Calu3 (cell line): ENCODE data around the gene UBAC1. TPM values are rescaled to one million over a fixed set of nuclear protein-coding genes. Genes with fewer than 3 reads are reported as not detected.

Experiments used
- BruUV-seq: library from RNA; stranded (reverse); fragments of 400-500 nt; replicated peaks from 2 replicates; lab custom pipeline; 2021; lab: Mats Ljungman, UMichigan
- CTCF ChIA-PET: fragments of 300-600 bp; sonication (Branson Sonifier 250); formaldehyde crosslinking; loops from one replicate; lab custom pipeline; 2022; ENCODE audit warnings: antibody characterized with exemption; lab: Charles Lee
- DNase-seq: peaks from one replicate; pipeline ENCODE4 v3.0.0; 2022
- H3K27ac Mint-ChIP-seq: one replicate; pipeline ENCODE4 v1.8.0; 2022; ENCODE audit warnings: mixed read lengths; ENCODE audit not compliant: unreplicated experiment
- H3K27me3 Mint-ChIP-seq: one replicate; pipeline ENCODE4 v1.8.0; 2022; ENCODE audit warnings: mixed read lengths; ENCODE audit not compliant: unreplicated experiment
- H3K36me3 Mint-ChIP-seq: one replicate; pipeline ENCODE4 v1.8.0; 2022; ENCODE audit warnings: mild to moderate bottlenecking, moderate library complexity, mixed read lengths; ENCODE audit not compliant: insufficient read depth, unreplicated experiment
- H3K4me1 Mint-ChIP-seq: one replicate; pipeline ENCODE4 v1.8.0; 2022; ENCODE audit warnings: mild to moderate bottlenecking, low read depth, mixed read lengths; ENCODE audit not compliant: unreplicated experiment
- H3K4me3 Mint-ChIP-seq: one replicate; pipeline ENCODE4 v1.8.0; 2022; ENCODE audit warnings: mild to moderate bottlenecking, low read depth, moderate library complexity, mixed read lengths; ENCODE audit not compliant: unreplicated experiment
- H3K9me3 Mint-ChIP-seq: one replicate; pipeline ENCODE4 v1.8.0; 2022; ENCODE audit warnings: low read depth, mixed read lengths; ENCODE audit not compliant: unreplicated experiment
- intact Hi-C: fragments of 100-400 bp; cut with micrococcal nuclease; formaldehyde crosslinking; loops from one replicate; pipeline ENCODE4 v1.10.0; 2022; ENCODE audit not compliant: unreplicated experiment
- total RNA-seq: library from RNA; stranded (reverse); gene quantifications from 2 replicates; pipeline ENCODE4 v1.2.3, GENCODE V29; 2022
- TF ChIP-seq, protein P1 (sequence below): fragments of 200-600 bp; IDR thresholded peaks from one replicate; pipeline ENCODE4 v1.8.0; 2022; ENCODE audit warnings: antibody characterized with exemption; ENCODE audit not compliant: unreplicated experiment

The UBAC1 gene
- total RNA-seq, 1 experiment from 2014 or later: 19.5 TPM

DNA sequence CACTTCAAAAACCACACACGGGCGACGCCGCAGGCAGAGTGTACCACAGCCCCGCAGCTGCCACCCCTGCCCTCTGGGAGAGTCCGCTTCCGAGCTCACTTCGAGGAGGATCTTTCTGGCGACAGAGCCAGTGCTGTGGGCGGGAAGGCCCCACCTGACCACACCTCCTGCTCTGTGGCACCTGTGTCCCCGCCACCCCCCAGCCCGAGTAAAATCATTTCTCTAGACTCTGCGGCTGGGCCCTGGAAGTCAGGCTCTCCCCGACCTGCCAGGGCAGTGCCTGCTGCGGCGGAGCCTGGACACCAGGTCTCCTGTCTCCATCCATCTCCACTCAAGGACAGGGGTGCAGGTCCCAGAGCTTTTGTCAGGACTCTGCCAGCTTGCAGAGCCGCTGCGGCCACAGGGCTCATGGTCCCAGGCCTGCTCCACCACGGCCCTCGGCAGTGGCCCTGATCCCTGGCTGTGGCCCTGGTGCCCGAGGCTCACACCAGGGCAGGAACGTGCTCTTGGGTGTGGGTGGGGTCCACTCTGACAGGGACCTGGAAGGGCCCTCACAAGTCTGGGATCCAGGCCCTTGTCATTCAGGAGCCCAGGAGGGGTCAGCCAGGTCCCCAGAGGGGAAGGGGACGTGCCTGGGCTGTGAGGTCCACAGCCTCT lies 33.0 kb downstream of the UBAC1 start:
- intact Hi-C loops: no loop called here
- no peaks in the 10 kb centered on the region for H3K27me3 Mint-ChIP-seq
- no peaks in the 10 kb centered on the region for H3K9me3 Mint-ChIP-seq
- TF ChIP-seq, protein P1, sequence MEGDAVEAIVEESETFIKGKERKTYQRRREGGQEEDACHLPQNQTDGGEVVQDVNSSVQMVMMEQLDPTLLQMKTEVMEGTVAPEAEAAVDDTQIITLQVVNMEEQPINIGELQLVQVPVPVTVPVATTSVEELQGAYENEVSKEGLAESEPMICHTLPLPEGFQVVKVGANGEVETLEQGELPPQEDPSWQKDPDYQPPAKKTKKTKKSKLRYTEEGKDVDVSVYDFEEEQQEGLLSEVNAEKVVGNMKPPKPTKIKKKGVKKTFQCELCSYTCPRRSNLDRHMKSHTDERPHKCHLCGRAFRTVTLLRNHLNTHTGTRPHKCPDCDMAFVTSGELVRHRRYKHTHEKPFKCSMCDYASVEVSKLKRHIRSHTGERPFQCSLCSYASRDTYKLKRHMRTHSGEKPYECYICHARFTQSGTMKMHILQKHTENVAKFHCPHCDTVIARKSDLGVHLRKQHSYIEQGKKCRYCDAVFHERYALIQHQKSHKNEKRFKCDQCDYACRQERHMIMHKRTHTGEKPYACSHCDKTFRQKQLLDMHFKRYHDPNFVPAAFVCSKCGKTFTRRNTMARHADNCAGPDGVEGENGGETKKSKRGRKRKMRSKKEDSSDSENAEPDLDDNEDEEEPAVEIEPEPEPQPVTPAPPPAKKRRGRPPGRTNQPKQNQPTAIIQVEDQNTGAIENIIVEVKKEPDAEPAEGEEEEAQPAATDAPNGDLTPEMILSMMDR: no peak
- peaks cover 9% of the 10 kb centered on the region for H3K4me1 Mint-ChIP-seq
- H3K36me3 Mint-ChIP-seq: peaks cover 17% of the 10 kb centered on the region
- BruUV-seq: no TSS peak
- CTCF ChIA-PET: no interaction called here
- H3K4me3 Mint-ChIP-seq: no peak overlapping the region
- no peak overlapping the region for H3K27ac Mint-ChIP-seq
- no peak for DNase-seq

DNA sequence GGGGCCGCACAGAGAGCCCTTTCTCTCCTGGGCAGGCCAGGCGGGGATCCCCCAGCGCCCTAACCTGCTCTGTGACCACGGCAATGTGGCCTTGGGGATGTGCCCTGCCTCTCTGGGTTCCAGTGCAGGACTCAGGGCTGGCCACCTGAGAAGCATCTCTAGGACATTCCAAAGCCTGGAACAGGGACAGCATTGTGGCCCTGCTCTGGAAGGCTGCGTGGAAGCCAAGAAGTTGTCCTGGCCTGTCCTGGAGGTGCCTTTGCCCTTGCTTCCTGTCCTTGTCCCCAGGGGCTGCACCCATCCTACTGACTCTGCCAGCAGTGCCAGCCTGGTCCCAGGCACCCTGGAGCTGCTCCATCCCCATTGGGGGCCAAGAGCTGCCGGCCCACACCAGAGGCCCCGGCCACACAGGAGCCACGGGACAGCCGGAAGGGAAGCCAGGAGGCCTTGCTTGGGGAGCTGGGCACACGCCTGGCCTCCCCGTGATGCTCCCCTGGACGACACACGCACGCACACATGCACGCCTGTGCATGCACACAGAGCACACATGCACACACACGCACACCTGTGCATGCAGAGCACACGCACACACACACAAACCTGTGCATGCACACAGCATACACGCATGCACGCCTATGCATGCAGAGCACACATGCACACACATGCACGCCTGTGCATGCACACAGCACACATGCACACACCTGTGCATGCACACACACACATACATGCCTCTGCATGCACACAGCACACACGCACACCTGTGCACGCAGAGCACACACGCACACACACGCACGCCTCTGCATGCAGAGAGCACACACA lies 33.8 kb downstream of the UBAC1 start:
- H3K27ac Mint-ChIP-seq: no peak overlapping the region
- H3K36me3 Mint-ChIP-seq: peaks cover 17% of the 10 kb centered on the region
- BruUV-seq: no TSS peak
- H3K4me3 Mint-ChIP-seq: no peak overlapping the region
- TF ChIP-seq, protein P1: no peak
- intact Hi-C loops: no loop called here
- peaks cover 9% of the 10 kb centered on the region for H3K4me1 Mint-ChIP-seq
- H3K27me3 Mint-ChIP-seq: no peaks in the 10 kb centered on the region
- DNase-seq: no peak
- CTCF ChIA-PET: no interaction called here
- no peaks in the 10 kb centered on the region for H3K9me3 Mint-ChIP-seq

DNA sequence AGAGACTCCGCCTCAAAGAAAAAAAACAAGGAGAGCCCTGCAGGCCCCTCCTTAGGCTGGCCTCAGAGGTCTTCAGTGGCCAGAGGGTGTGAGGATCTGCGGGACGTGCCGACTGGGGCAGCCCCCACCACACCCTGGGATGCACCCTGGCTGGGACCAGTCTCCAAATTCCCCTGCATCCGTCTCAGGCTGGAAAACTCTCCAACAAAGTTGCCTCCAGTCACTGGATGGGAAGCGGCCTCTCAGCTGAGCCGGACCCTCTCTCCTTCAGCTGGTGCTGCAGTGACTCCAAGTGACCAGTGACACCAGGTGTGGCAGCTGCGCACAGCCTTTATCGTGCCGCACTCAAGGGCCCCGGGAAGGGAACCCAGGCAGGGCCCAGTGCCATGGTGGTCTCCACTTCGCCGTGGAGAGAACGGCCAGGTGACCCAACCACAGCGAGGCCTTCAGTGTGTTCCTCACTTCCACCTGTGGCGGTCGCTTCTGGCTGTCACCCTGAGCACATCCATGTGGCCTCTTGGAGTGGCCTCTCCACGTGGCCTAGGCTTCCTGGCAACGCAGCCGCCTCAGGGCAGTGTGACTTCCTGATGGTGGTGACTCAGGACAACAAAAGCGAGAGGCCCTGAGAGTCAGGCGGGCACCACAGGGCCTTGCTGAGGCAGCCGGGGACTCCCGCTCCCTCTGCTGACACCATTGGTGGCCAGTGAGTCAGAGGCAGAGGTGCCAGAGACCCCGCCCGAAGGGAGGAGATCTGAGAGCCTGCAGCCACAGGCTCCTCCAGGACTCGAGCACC lies 34.6 kb downstream of the UBAC1 start:
- BruUV-seq: no TSS peak
- peaks cover 9% of the 10 kb centered on the region for H3K4me1 Mint-ChIP-seq
- intact Hi-C loops: no loop called here

More for the DNA sequence above, 34.6 kb downstream of the UBAC1 start:
- H3K4me3 Mint-ChIP-seq: no peak overlapping the region
- no peaks in the 10 kb centered on the region for H3K27me3 Mint-ChIP-seq
- peak; percentile 87 for DNase-seq
- CTCF ChIA-PET: no interaction called here
- H3K9me3 Mint-ChIP-seq: no peaks in the 10 kb centered on the region
- peaks cover 15% of the 10 kb centered on the region for H3K36me3 Mint-ChIP-seq
- TF ChIP-seq, protein P1: no peak
- H3K27ac Mint-ChIP-seq: no peak overlapping the region
